Dorsolateral prefrontal cortex (tissue), 118 donors: ENCODE measurements around the gene TOR1B. TPM values are rescaled to one million over a fixed set of nuclear protein-coding genes. Genes with fewer than 3 reads are reported as not detected.

Experiments used
- total RNA-seq, 120 experiments: library from RNA; stranded (reverse); gene quantifications; one replicate each; pipeline versions ENCODE4 v1.2.3 to v1.2.4, GENCODE V29; 2022

TOR1B gene
- total RNA-seq, 120 experiments from 2014 or later, result 14.5 to 27.9 (median 20.1) TPM

Other genes starting within 250 kb of the TOR1B start
- 1 to 10 TPM in 55 of 120 experiments, under 1 TPM in 47, not detected in 18; 0.18 to 3.1 (median 1.0) TPM for gene C9orf50, start 182.1 kb upstream of the TOR1B start, total RNA-seq
- 10 to 100 TPM; 22.2 to 45.4 (median 32.9) TPM for gene NTMT1, start 177.0 kb upstream of the TOR1B start, total RNA-seq
- gene ASB6, start 161.0 kb upstream of the TOR1B start, total RNA-seq, result 10 to 100 TPM; 20.5 to 43.2 (median 32.5) TPM
- 1 to 10 TPM in 4 of 120 experiments, under 1 TPM in 37, not detected in 79; 0.33 to 1.6 (median 0.47) TPM for gene PRRX2, start 137.5 kb upstream of the TOR1B start, total RNA-seq
- gene PTGES, start 50.1 kb upstream of the TOR1B start, total RNA-seq, result 1 to 10 TPM; 1.2 to 9.2 (median 2.9) TPM
- 10 to 100 TPM; 20.2 to 42.3 (median 31.4) TPM for gene TOR1A, start 21.0 kb downstream of the TOR1B start, total RNA-seq
- 10 to 100 TPM; 33.2 to 64.4 (median 43.1) TPM for gene C9orf78, start 32.1 kb downstream of the TOR1B start, total RNA-seq
- gene USP20, start 32.3 kb downstream of the TOR1B start, total RNA-seq, result 10 to 100 TPM; 44.3 to 74.1 (median 56.9) TPM
- gene FNBP1, start 240.0 kb downstream of the TOR1B start, total RNA-seq, result 100 to 1,000 TPM in 60 of 120 experiments, 10 to 100 TPM in 60; 53.9 to 197 (median 99.8) TPM